ENCODE measurements around the gene TRAPPC3L. TPM values are rescaled to one million over a fixed set of nuclear protein-coding genes. Genes with fewer than 3 reads are reported as not detected.

TRAPPC3L gene
- total RNA-seq, 2 donors from 2014 or later, result 3.5 TPM; not detected in 1

DNA sequence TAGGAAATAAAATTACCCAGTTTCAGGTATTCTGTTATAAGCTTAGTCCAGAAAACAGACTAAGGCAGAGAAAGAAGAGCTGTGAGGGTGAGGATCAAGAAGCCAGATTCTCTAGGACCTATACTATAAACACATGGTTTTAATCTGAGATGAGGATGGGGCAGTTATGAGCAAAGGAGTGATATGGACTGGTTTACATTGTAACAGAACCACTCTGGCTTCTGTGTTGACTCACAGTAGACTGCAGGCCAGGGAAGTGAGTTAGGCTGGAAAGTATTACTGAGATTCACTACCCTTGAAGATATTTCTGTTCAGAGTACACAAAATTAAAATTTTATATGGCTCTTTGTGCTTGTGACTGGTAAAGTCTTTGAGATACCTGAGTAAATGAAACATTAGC lies 22.6 kb upstream of the TRAPPC3L start:
- peaks cover 21% of the 10 kb centered on the region for H3K27me3 Mint-ChIP-seq
- no peak overlapping the region for H3K27ac Mint-ChIP-seq
- H3K4me1 Mint-ChIP-seq, result peaks cover 20% of the 10 kb centered on the region
- no peak for DNase-seq
- H3K9me3 ChIP-seq (ENCODE audit: control insufficient read depth, low read length, poor library complexity, severe bottlenecking), result no peaks in the 10 kb centered on the region
- no peaks in the 10 kb centered on the region for H3K36me3 Mint-ChIP-seq (ENCODE audit: low read depth)
- no peak overlapping the region for H3K4me3 Mint-ChIP-seq
- no peak for ATAC-seq

DNA sequence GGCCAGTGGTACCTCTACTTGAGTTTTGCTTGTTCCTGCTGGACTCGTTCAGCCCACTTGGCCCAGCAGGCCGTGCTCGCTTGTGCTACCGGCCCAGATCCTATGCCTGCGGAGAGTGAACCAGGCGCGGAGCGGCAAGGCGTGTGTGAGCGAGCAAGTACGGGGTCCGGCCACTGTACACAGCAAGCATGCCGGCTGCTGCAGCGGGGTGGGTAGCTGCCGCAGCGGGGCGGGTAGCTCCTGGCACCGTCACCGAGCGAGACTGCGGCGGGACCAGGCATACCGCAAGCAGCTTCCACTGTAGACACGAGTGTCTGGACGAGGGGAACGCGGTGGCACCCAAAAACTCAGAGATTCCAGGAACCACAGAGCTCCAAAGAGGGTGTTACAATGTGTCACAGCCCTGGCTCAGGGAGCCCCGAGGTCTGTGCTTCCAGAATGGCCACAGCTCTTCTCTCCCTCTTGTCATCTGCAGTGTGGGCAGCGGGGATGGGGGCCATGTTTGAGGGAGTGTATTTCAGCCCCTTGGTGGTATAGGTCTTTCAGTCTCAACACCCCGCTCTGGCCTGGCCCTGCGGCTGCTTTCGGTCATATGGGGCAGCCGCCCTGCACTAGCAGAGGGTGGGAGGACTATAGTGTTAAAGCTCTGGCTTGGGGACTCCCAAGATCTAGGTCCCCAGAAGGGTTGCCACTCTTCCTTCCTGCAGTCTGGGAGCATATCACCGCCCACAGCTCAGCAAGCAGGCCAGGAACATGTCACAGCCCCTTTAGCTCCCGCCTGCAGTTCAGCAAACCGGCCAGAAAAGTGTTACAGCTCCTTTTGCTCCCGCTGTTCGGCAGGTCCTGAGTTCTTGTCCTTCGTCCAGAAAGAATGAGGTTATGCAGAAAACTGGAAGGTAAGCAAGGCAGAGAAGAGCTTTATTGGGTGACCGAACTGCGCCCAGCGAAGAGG lies 19.7 kb upstream of the TRAPPC3L start:
- peak; percentile 44 for ATAC-seq

DNA sequence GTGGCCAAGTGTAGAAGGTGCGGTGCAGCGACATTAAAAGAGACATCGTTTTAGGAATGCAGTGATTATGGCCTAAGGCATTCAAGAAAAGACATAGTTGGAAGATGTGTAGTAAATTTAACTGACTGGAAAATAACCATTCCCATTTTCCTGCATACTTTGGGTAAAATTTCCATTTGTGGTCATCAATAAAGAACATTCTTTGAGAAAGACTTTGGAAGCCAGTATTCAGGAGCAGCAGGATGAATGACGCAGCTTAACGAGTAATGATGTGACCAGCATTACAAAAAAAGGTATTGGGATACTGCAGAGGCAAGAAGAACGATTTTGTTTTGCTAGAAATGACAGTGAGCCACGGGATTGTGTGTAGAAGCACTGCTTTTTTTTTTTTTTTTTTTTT lies 18.8 kb upstream of the TRAPPC3L start:
- peaks cover 37% of the 10 kb centered on the region for H3K27me3 Mint-ChIP-seq
- no peak overlapping the region for H3K27ac Mint-ChIP-seq
- no peaks in the 10 kb centered on the region for H3K9me3 ChIP-seq (ENCODE audit: control insufficient read depth, low read length, poor library complexity, severe bottlenecking)
- no peak overlapping the region for H3K4me3 Mint-ChIP-seq
- H3K36me3 Mint-ChIP-seq (ENCODE audit: low read depth), result no peaks in the 10 kb centered on the region
- DNase-seq (no peak), ATAC-seq (no peak)
- peaks cover 5% of the 10 kb centered on the region for H3K4me1 Mint-ChIP-seq

More for the DNA sequence above, 19.7 kb upstream of the TRAPPC3L start:
- DNase-seq, result no peak
- Mint-ChIP-seq H3K36me3 (ENCODE audit: low read depth) (no peaks in the 10 kb centered on the region), H3K4me1 (peaks cover 5% of the 10 kb centered on the region), H3K27ac (no peak overlapping the region), H3K27me3 (peaks cover 37% of the 10 kb centered on the region), H3K4me3 (no peak overlapping the region)
- no peaks in the 10 kb centered on the region for H3K9me3 ChIP-seq (ENCODE audit: control insufficient read depth, low read length, poor library complexity, severe bottlenecking)

DNA sequence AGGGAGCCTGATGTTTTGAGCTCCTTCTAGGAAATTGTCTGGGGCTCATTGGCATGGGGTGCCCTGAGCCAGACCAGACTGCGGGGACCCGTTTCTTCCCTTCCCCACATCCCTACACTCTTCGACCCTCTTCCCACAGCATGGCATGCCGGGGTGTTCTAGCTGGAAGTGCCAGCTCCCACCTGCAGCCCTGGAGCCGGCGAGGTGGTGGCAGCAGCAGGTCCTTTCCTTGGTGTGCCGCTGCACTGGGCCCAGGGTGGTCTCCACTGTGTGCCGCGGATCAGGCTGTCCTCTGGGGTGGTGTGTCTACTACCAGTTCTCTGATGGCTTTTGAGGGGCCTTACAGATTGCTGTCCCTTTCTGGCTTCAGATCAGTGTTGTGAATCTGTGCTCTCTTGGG lies 18.3 kb upstream of the TRAPPC3L start:
- Mint-ChIP-seq H3K36me3 (ENCODE audit: low read depth) (no peaks in the 10 kb centered on the region), H3K4me1 (peaks cover 3% of the 10 kb centered on the region), H3K4me3 (no peak overlapping the region), H3K27me3 (peaks cover 37% of the 10 kb centered on the region), H3K27ac (no peak overlapping the region)
- no peak for DNase-seq
- no peaks in the 10 kb centered on the region for H3K9me3 ChIP-seq (ENCODE audit: control insufficient read depth, low read length, poor library complexity, severe bottlenecking)
- no peak for ATAC-seq

DNA sequence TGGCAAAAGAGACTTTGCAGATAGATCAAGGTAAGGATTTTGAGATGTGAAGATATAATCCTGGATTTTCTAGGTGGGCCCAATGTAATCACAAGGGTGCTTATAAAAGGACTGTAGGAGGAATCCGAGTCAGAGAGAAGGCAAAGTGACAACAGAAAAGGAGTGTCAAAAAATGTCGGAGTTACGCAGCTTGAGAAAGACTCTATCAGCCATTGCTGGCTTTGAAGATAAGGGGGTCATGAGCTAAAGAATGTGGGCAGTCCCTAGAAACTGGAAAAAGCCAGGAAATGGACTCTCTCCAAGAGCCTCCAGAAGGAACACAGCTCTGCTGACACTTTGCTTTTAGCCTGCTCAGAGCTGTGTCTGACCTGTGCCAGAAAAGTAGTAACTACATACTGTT lies 17.1 kb upstream of the TRAPPC3L start:
- ATAC-seq, result no peak
- peaks cover 2% of the 10 kb centered on the region for H3K4me1 Mint-ChIP-seq
- H3K9me3 ChIP-seq (ENCODE audit: control insufficient read depth, low read length, poor library complexity, severe bottlenecking), result no peaks in the 10 kb centered on the region
- H3K27ac Mint-ChIP-seq, result no peak overlapping the region
- H3K4me3 Mint-ChIP-seq, result no peak overlapping the region
- peaks cover 37% of the 10 kb centered on the region for H3K27me3 Mint-ChIP-seq
- H3K36me3 Mint-ChIP-seq (ENCODE audit: low read depth), result no peaks in the 10 kb centered on the region
- DNase-seq, result no peak

DNA sequence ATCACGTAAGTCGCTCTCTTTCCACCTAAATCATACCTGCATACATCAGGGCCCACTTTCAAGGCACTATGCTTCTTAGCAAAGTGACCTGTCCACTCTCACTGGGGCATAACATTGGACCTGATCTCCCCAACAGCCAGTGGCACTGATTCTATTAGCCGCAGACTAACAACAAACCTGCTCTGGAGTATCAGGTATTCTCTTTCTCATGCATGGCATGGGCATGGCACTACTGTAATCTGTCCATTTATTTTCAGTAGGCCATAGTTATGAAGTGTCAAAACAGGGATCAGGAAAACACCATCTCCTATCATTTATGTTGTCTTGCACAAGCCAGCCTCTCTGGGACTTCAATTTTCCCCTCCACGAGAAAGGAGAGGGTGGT lies 16.5 kb upstream of the TRAPPC3L start:
- peaks cover 37% of the 10 kb centered on the region for H3K27me3 Mint-ChIP-seq
- no peak for ATAC-seq

DNA sequence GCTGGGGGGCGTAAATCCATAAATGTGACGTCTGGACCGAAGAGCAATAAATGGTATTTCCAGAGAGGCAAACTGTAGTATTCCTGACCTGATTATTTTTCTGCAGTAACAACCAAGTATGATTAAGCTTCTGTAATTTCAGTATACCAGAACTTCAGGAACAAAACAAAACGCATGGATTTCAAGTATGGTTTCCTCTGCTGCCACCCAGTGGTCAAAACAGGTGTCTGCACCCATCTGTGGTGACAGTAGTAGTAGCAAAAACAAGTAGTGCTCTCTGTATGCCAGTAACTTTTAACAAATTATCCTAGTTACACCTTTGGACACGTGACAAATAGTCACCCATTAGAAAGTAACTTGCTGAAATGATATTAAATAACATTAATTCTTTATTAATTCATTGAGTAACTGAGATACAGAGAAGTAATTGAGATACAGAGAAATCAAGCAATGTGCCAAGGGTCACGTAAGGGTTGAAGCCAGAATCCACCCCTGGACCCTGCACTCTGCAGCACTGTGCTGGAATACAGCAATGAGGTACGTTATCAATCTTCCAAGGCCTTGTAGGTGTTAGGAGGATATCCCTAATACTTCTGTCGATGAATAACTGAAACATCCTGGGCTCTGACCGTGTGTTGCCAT lies 16.0 kb upstream of the TRAPPC3L start:
- Mint-ChIP-seq H3K4me1 (peaks cover 2% of the 10 kb centered on the region), H3K27me3 (peaks cover 37% of the 10 kb centered on the region), H3K27ac (no peak overlapping the region), H3K36me3 (ENCODE audit: low read depth) (no peaks in the 10 kb centered on the region), H3K4me3 (no peak overlapping the region)
- peak; percentile 21 to 51 (median 46) for DNase-seq
- peak; percentile 90 for ATAC-seq
- H3K9me3 ChIP-seq (ENCODE audit: control insufficient read depth, low read length, poor library complexity, severe bottlenecking), result no peaks in the 10 kb centered on the region

More for the DNA sequence above, 16.5 kb upstream of the TRAPPC3L start:
- DNase-seq, result no peak
- H3K9me3 ChIP-seq (ENCODE audit: control insufficient read depth, low read length, poor library complexity, severe bottlenecking), result no peaks in the 10 kb centered on the region
- Mint-ChIP-seq H3K36me3 (ENCODE audit: low read depth) (no peaks in the 10 kb centered on the region), H3K27ac (no peak overlapping the region), H3K4me1 (peaks cover 2% of the 10 kb centered on the region), H3K4me3 (no peak overlapping the region)

DNA sequence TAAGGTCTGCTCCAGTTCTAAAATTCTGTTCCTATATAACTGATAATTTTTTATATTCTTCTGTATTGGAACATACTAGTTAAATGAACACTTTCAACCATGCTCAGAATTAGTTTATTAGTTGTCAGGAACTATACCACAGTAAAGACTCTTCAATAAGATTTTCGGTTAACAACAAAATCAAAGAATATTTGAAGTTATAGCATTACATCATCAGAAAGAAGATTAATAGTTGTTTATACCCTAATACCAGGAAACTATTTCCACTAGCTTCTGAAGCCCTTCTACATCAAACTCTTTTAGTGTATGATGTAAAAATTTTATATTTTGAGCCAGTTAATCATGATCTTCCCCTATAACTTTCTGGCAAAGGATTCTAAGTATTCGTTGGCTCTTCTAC lies 14.6 kb upstream of the TRAPPC3L start:
- H3K36me3 Mint-ChIP-seq (ENCODE audit: low read depth), result no peaks in the 10 kb centered on the region
- ATAC-seq (no peak), DNase-seq (no peak)
- H3K27ac Mint-ChIP-seq, result no peak overlapping the region
- no peak overlapping the region for H3K4me3 Mint-ChIP-seq
- H3K4me1 Mint-ChIP-seq, result peaks cover 2% of the 10 kb centered on the region
- H3K9me3 ChIP-seq (ENCODE audit: control insufficient read depth, low read length, poor library complexity, severe bottlenecking), result no peaks in the 10 kb centered on the region
- H3K27me3 Mint-ChIP-seq, result peaks cover 40% of the 10 kb centered on the region

DNA sequence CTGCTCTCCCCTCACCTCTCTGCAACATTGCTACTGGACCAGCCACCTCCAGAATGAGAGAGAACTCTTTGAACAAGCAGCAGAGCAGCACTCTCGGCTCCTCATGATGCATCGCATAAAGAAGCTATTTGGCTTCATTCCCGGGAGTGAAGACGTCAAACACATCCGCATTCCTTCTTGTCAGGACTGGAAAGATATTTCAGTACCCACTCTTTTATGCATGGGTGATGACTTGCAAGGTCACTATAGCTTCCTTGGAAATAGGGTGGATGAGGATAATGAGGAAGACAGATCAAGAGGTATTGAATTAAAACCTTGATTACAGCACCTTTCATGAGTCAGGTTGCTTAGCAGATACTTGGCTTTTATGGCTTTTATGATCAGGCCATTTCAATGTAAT lies 12.4 kb upstream of the TRAPPC3L start:
- no peak overlapping the region for H3K27ac Mint-ChIP-seq
- H3K4me1 Mint-ChIP-seq, result peaks cover 2% of the 10 kb centered on the region
- DNase-seq, result no peak
- H3K27me3 Mint-ChIP-seq, result peaks cover 35% of the 10 kb centered on the region
- no peaks in the 10 kb centered on the region for H3K36me3 Mint-ChIP-seq (ENCODE audit: low read depth)
- H3K9me3 ChIP-seq (ENCODE audit: control insufficient read depth, low read length, poor library complexity, severe bottlenecking), result no peaks in the 10 kb centered on the region
- no peak overlapping the region for H3K4me3 Mint-ChIP-seq
- no peak for ATAC-seq

DNA sequence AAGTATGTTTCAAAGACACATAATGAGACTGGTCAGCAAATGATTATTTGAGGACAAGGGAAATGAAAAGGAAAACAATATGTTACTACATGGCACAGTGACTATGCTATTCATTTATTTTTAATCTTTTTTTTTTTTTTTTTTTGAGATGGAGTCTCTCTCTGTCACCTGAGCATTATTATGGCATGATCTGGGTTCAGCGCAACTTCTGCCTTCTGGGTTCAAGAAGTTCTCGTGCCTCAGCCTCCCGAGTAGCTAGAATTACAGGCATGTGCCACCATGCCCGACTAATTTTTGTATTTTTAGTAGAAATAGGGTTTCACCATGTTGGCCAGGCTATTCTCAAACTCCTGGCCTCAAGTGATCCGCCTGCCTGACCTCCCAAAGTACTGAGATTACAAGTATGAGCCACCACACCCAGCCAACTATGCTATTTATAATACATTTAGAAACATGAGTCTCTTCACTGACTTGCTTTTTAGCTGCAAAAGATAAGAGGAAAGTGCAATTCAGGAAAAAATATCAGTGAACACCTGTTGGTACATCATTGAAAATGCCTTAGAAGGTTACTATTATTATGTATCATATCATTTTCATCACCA lies 11.4 kb upstream of the TRAPPC3L start:
- no peaks in the 10 kb centered on the region for H3K4me1 Mint-ChIP-seq
- H3K4me3 Mint-ChIP-seq, result no peak overlapping the region
- DNase-seq (no peak), ATAC-seq (no peak)
- H3K27me3 Mint-ChIP-seq, result peaks cover 29% of the 10 kb centered on the region
- no peaks in the 10 kb centered on the region for H3K9me3 ChIP-seq (ENCODE audit: control insufficient read depth, low read length, poor library complexity, severe bottlenecking)
- H3K27ac Mint-ChIP-seq, result no peak overlapping the region
- no peaks in the 10 kb centered on the region for H3K36me3 Mint-ChIP-seq (ENCODE audit: low read depth)

DNA sequence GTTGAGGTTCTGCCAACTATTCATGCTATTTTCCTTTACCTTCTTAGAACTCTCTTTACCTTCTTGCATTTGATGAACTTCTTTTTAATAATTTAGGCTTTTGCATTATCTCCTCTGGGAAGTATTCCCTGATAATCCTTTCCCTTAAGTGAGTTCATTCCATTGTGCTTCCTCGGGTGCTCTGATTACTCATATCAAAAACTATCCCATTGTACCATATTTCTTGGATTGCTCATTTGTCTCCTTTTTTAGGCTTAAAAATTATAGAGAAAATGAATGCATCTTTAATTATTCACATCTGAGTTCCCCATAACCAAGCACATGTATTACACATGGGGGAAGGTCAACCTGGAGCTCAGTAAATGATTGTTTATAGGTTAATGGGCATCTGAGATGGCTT lies 10.6 kb upstream of the TRAPPC3L start:
- Mint-ChIP-seq H3K27me3 (peaks cover 34% of the 10 kb centered on the region), H3K4me1 (no peaks in the 10 kb centered on the region), H3K36me3 (ENCODE audit: low read depth) (no peaks in the 10 kb centered on the region), H3K4me3 (no peak overlapping the region), H3K27ac (no peak overlapping the region)
- H3K9me3 ChIP-seq (ENCODE audit: control insufficient read depth, low read length, poor library complexity, severe bottlenecking), result no peaks in the 10 kb centered on the region
- ATAC-seq (no peak), DNase-seq (no peak)

DNA sequence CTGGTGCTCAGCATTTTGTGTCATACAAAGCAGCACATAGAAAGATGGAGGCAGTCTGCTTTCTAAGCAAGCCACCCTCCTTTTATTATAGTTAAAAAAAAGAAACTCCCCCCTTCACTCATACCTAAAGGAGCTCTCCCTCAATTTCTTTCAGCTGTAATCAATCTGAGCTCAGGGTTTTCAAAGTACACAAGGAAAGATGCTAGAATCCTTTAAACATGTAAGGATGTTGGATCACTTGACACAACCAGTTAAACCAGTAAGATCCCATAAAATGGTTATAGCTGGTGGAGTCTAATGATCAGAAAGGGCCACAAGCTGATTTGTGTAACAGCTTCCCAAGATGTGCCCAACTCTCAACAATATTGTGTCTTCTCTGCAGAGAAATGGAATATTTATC lies 8.0 kb upstream of the TRAPPC3L start, which contains the start of gene CALHM4:
TSS of gene CALHM4 (plus strand) at position 301 of the 400 bp plus-strand sequence. CDS start at position 344, 43 bp downstream.
- ATAC-seq (no peak), DNase-seq (no peak)
- H3K9me3 ChIP-seq (ENCODE audit: control insufficient read depth, low read length, poor library complexity, severe bottlenecking), result no peaks in the 10 kb centered on the region
- H3K4me1 Mint-ChIP-seq, result peaks cover 3% of the 10 kb centered on the region
- H3K27me3 Mint-ChIP-seq, result peaks cover 40% of the 10 kb centered on the region
- H3K4me3 Mint-ChIP-seq, result no peak within 1 kb of the TSS
- H3K27ac Mint-ChIP-seq, result no peak within 1 kb of the TSS
- H3K36me3 Mint-ChIP-seq (ENCODE audit: low read depth), result peaks cover 4% of the 10 kb centered on the region

DNA sequence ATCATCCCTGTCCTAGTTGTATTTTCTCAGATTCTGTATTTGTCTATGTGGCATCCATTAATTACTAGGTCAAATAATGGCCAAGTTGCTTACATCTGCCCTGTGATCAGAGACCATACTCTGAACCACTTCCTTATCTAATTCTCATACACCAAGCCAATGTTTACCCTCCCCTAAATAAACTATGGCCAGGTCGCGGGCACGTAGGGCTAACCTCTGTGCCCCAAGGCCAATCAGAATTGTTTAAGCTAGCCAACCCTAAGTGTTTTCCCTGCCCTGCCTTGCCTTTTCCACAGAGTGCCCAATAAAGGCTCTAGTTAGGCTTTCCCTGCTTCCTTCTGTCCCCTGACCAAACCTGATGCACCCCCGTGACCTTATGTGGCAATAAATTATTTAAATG lies 5.3 kb upstream of the TRAPPC3L start:
- H3K9me3 ChIP-seq (ENCODE audit: control insufficient read depth, low read length, poor library complexity, severe bottlenecking), result no peaks in the 10 kb centered on the region
- Mint-ChIP-seq H3K36me3 (ENCODE audit: low read depth) (peaks cover 4% of the 10 kb centered on the region), H3K4me3 (no peak overlapping the region), H3K27me3 (peaks cover 52% of the 10 kb centered on the region), H3K4me1 (peaks cover 3% of the 10 kb centered on the region), H3K27ac (peak overlapping the region; percentile 19)
- ATAC-seq (no peak), DNase-seq (no peak)
